Upper lobe of right lung (tissue), 1 donor: Measurements from ENCODE around the gene F10. TPM values are rescaled to one million over a fixed set of nuclear protein-coding genes. Genes with fewer than 3 reads are reported as not detected.

Experiments used
- ATAC-seq: fragments of 200-7000 bp; cut with Tn5 transposase; one replicate; pipeline ENCODE4 v1.9.1; 2020; ENCODE audit warnings: mild to moderate bottlenecking, moderate library complexity
- DNase-seq: peaks from one replicate; pipeline ENCODE4 v3.0.0-alpha.2; 2020
- H3K27ac ChIP-seq: fragments of 200-600 bp; one replicate; pipeline ENCODE4 v1.8.0; 2022
- H3K27me3 ChIP-seq: fragments of 200-600 bp; one replicate; pipeline ENCODE4 v1.8.0; 2022; ENCODE audit warnings: mild to moderate bottlenecking
- H3K36me3 ChIP-seq: fragments of 200-600 bp; one replicate; pipeline ENCODE4 v1.8.0; 2022
- H3K4me1 ChIP-seq: fragments of 200-600 bp; one replicate; pipeline ENCODE4 v1.8.0; 2022
- H3K4me3 ChIP-seq: fragments of 200-600 bp; one replicate; pipeline ENCODE4 v1.8.0; 2022; ENCODE audit warnings: mild to moderate bottlenecking
- H3K9me3 ChIP-seq: fragments of 200-600 bp; one replicate; pipeline ENCODE4 v1.8.0; 2022
- intact Hi-C: fragments of 100-400 bp; cut with DNase I; formaldehyde crosslinking; loops from one replicate; pipeline ENCODE4 v1.11.0; 2022
- total RNA-seq: library from RNA; stranded (reverse); fragmentation: NEBNext Ultra II Directional; extraction: Animal tissue kit (Norgen Biotek cat#: 25700); gene quantifications from one replicate; pipeline ENCODE4 v1.2.1, GENCODE V29; 2021
- TF ChIP-seq, protein P1 (sequence below): fragments of 200-600 bp; IDR thresholded peaks from one replicate; pipeline ENCODE4 v1.8.0; 2022; ENCODE audit warnings: antibody characterized with exemption
- donor health status: DM: no; HTN: yes; CAD: no; lungs with severe emphysema.

The F10 gene
- total RNA-seq, 1 donor from 2014 or later, result 7.9 TPM

DNA sequence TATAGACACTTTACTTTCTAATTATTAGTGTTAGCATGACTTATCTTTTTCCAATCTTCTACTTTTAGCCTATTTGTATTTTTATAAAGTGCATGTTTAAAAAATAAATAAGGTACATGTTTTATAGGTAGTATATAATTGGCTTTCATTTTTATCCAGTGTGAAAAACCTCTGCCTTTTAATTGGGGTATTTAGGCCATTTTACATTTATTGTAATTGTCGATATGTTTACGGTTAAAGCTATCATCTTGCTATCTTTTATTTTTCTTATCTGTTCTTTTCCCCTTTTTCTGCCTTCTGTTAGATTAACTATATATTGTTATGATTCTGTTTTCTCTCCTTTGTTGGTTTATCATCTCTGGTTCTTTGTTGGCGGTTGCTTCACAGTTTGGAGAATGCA is 45.0 kb downstream of the F10 start:
- ATAC-seq (no peak), DNase-seq (no peak)
- H3K4me3 ChIP-seq, result no peak overlapping the region
- no peak overlapping the region for H3K27ac ChIP-seq
- H3K4me1 ChIP-seq, result no peaks in the 10 kb centered on the region
- TF ChIP-seq, protein P1, sequence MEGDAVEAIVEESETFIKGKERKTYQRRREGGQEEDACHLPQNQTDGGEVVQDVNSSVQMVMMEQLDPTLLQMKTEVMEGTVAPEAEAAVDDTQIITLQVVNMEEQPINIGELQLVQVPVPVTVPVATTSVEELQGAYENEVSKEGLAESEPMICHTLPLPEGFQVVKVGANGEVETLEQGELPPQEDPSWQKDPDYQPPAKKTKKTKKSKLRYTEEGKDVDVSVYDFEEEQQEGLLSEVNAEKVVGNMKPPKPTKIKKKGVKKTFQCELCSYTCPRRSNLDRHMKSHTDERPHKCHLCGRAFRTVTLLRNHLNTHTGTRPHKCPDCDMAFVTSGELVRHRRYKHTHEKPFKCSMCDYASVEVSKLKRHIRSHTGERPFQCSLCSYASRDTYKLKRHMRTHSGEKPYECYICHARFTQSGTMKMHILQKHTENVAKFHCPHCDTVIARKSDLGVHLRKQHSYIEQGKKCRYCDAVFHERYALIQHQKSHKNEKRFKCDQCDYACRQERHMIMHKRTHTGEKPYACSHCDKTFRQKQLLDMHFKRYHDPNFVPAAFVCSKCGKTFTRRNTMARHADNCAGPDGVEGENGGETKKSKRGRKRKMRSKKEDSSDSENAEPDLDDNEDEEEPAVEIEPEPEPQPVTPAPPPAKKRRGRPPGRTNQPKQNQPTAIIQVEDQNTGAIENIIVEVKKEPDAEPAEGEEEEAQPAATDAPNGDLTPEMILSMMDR, result no peak
- H3K36me3 ChIP-seq, result peaks cover under 1% of the 10 kb centered on the region
- intact Hi-C loops, result no loop called here
- no peaks in the 10 kb centered on the region for H3K9me3 ChIP-seq
- H3K27me3 ChIP-seq, result peaks cover 5% of the 10 kb centered on the region

- Histone ChIP-seq H3K36me3 (peaks cover 4% of the 10 kb centered on the region), H3K4me1 (no peaks in the 10 kb centered on the region), H3K27ac (no peak overlapping the region), H3K27me3 (peaks cover 1% of the 10 kb centered on the region), H3K4me3 (no peak overlapping the region), H3K9me3 (no peaks in the 10 kb centered on the region)
- intact Hi-C loops, result no loop called here
- TF ChIP-seq, protein P1, result no peak
- ATAC-seq (no peak), DNase-seq (no peak)
Observed at GRCh38 chr13:113168211-113168610, 45.6 kb downstream of the F10 start.

GRCh38 chr13:113169277-113170272 is 47.0 kb downstream of the F10 start:
- H3K27ac ChIP-seq, result no peak overlapping the region
- ATAC-seq (no peak), DNase-seq (no peak)
- no peaks in the 10 kb centered on the region for H3K27me3 ChIP-seq
- TF ChIP-seq, protein P1, result no peak
- H3K36me3 ChIP-seq, result peaks cover 4% of the 10 kb centered on the region
- no peaks in the 10 kb centered on the region for H3K9me3 ChIP-seq
- H3K4me1 ChIP-seq, result no peaks in the 10 kb centered on the region
- intact Hi-C loops, result no loop called here
- no peak overlapping the region for H3K4me3 ChIP-seq

- Histone ChIP-seq H3K36me3 (peaks cover 5% of the 10 kb centered on the region), H3K4me1 (no peaks in the 10 kb centered on the region), H3K27ac (no peak overlapping the region), H3K4me3 (no peak overlapping the region), H3K27me3 (no peaks in the 10 kb centered on the region), H3K9me3 (no peaks in the 10 kb centered on the region)
- ATAC-seq, result no peak
- no peak for DNase-seq
- TF ChIP-seq, protein P1, result no peak
- intact Hi-C loops, result no loop called here
Observed at GRCh38 chr13:113170511-113170910, 47.9 kb downstream of the F10 start.

DNA sequence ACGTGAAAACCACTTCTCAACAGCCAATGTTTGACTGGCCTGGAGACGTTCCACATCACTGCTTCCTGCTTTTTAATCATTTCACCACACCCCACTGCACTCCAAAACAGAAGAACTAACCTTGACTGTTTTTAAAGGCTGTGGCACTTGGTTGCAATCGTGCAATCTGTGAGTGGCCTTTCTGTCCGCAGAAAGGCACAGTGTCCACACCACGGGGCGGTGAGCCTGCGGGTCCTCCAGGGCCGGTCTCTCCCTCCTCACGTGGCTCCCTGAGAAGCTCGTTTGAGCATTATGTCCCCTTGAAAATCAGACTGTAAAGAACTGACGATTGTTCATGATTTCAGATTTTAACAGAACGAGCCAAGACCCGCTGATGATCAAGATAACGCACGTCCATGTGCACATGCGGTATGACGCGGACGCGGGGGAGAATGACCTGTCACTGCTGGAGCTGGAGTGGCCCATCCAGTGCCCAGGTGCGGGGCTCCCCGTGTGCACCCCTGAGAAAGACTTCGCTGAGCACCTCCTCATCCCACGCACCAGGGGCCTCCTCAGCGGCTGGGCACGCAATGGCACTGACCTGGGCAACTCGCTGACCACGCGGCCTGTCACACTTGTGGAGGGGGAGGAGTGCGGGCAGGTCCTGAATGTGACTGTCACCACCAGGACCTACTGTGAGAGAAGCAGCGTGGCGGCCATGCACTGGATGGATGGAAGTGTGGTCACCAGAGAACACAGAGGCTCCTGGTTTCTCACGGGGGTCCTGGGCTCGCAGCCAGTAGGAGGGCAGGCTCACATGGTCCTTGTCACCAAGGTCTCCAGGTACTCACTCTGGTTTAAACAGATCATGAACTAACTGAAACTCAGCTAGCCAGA is 48.9 kb downstream of the F10 start:
- DNase-seq (no peak), ATAC-seq (no peak)
- Histone ChIP-seq H3K36me3 (peaks cover 15% of the 10 kb centered on the region), H3K4me3 (no peak overlapping the region), H3K27me3 (no peaks in the 10 kb centered on the region), H3K9me3 (no peaks in the 10 kb centered on the region), H3K4me1 (no peaks in the 10 kb centered on the region), H3K27ac (no peak overlapping the region)
- intact Hi-C loops, result no loop called here
- TF ChIP-seq, protein P1, result no peak
